HG03571 (cell line): ENCODE data around the gene ST3GAL5.

Experiments used
- ATAC-seq: cut with Tn5 transposase; IDR thresholded peaks from one replicate; pipeline ENCODE4 v1.9.1; 2021; ENCODE audit not compliant: unreplicated experiment

The ST3GAL5 gene

GRCh38 chr2:85811180-85812093 lies 77.4 kb downstream of the ST3GAL5 start:
- no peak for ATAC-seq

DNA sequence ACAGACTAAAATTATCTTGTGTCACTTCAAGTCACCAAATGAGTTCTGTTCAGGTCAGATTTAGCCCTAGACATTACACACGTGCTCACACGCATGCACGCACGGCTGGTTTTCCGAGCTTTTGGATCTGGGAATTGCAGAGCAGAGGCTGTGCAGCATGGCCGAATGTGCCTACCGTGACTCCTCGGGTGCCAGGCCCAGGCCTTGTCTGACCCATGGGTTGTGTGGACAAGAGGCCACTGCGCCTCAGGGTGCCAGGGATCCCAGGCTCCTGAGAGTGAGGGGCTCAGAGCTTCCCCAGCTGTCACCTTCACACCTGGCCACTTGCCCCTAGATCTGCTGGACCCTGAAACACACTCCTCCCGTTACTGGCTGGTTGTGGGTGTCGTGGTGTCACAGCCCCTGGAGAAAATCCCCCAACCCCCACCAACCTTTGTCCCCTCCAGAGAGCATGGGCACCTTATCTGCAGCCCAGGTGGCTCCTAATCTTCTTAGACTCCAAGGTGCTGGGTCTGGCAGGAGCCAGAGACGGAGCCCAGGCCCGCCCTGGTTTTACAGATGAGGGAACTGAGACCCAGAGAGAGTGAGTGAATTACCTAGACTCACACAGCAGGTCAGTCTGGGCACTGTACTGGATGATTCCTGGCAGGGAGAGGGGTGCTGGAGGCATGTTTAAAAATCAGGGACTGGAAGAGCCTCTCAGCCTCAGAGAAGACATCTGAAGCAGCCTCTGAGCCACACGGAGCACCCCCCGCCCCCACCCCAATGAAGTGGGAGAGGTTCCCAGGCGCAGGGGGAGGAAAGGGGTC lies 78.2 kb downstream of the ST3GAL5 start:
- no peak for ATAC-seq

- no peak for ATAC-seq
These were observed 81.0 kb downstream of the ST3GAL5 start for GRCh38 chr2:85807756-85808155.

DNA sequence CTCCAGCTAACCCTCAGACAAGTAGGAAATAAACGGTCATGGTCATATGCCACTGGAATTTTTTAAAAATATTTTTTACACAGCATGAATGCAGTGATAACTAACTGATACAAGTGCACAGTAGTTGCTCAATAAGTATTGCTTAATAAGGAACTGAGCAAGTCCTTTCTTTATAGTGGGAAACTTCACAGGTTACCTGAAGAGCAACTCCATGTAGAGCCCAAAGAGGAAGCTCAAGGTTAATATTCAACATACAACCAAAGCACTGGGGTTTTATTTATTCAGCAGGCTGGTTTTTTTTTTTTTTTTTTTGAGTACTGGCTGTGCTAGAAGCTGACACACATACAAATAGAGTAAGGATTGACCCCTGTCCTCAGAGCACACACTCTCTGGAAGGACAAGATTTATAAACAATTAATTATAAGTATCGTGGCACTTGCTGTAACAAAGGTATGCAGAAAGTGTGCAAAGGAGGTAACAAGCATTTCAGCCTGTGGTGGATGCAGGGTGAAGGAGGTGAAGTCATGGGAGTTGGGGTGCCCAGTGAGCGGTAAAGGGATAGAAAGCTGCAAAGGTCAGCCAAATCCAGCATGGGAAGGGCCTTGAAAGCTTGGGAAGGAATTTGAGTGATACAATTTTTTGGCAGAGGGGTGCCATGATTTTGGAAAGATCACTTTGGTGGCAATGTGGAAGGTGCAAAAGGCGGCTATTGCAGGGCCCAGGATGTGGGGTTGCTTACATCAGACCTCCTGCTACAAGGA lies 82.3 kb downstream of the ST3GAL5 start:
- no peak for ATAC-seq

DNA sequence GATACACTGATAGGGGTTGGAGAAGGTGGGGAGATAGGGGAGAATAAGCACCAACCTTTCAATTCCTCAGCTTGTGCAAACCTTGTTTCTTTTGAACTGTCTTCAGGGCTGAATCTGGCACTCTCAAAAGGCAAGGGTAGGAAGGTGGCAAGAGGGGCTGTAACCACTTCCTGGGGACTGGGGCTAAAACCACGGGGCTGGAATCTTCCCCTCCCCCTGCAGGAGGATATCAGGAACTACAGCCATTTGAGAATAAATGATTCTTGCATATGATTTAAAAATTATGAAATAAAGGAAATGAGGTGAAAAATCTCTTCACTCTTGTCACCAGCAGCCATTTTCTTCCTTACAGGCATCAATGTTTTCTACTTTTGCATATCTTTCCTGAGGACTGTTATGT lies 84.2 kb downstream of the ST3GAL5 start:
- no peak for ATAC-seq

- no peak for ATAC-seq
These were observed 84.9 kb downstream of the ST3GAL5 start for GRCh38 chr2:85803704-85804425.

DNA sequence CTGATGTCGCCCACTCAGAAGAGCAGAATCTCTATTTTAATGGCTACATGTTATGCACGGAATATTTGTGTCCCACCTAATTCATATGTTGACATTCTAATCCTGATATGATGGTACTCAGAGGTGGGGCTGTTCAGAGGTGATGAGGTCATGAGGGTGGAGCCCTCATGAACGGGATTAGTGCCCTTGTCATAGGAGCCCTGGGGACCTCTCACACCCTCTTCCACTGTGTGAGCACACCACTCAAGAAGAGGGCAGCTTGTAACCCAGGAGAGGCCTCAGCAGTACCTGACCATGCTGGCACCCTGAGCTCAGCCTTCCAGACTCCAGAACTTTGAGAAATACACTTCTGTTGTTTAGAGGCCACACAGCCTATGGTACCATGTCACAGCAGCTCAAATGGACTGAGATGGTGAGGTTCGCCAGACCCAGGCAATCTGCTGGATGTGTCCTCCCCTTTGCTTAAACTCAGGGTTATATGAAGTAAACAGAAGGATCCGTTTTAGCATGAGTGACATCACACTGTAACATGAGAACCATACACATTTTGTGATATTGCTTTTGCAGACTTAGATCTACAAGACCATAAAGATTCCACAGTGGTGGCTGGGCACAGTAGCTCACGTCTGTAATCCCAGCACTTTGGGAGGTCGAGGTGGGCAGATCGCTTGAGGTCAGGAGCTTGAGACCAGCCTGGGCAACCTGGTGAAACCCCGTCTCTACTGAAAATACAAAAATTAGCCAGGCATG lies 86.3 kb downstream of the ST3GAL5 start:
- ATAC-seq = no peak

DNA sequence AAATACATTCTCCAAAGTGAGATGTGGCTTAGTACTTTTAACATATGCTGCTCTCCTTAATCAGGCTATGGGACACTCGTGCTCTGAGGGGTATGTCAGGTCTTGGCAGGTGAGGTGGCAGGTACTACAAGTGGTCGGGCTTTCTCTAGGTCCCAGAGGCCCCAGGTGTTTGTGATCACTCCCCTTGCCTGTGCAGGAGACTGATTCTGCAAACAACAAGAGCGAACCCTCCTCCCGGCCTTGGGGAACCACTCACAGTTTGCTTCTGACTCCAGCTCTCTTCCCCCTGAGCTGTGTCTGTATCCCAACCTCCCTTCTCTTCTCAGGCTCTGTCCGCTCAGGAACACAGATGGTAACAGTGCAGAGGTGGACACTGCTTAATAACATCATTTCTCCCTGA lies 86.9 kb downstream of the ST3GAL5 start:
- no peak for ATAC-seq

- no peak for ATAC-seq
These were observed 88.2 kb downstream of the ST3GAL5 start for GRCh38 chr2:85800586-85800985.

DNA sequence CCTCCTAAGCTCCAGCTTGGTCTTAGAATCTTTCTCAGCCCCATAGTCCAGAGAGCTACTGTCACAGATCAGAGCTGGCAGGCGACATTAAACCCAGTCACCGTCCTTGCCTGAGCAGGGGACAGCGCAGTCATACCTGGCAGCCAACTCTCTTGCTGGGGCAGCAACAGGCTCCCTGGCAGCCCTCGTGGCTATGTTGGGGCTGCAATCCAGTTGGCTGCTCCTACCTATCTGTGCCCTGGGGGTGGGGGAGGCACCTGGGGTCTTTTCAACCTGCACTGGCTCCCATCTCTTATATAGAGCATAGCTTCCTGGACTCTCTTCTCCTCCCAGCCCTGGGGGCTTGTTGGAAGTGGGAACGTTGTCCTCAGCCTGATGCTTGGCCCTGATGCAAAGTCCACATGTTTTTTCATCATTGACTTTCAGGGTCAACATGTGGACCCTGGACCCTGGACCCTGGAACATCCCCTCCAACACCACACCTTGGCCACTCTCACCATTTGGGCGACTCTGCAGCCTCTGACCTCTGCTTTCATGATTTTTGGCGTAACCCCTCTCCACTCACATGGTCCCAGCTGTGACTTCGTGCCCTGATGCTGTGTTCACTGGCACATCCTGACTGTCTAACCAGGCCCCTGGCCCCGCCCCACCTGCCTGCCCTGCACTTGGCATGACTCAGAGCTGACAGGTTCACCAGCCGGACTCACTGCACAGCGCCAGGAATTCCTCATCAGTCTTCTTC lies 89.4 kb downstream of the ST3GAL5 start:
- no peak for ATAC-seq

DNA sequence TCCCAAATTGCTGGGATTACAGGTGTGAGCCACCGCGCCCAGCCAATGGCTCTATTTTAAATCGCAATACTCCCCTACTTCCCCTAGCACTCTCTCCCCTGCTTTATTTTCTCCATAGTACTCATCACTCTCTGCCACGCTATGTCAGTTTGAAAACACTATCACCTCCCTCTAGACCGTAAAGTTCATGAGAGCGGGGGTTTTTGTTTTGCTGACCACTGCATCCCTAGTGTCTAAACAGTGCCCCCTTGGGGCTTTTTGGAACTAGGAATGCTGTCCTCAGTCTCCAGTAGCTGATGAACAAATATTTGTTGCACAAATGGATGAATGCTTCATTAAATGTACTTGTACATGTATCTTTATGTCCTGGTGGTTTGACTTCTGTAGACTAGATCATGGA lies 90.9 kb downstream of the ST3GAL5 start:
- ATAC-seq = no peak

DNA sequence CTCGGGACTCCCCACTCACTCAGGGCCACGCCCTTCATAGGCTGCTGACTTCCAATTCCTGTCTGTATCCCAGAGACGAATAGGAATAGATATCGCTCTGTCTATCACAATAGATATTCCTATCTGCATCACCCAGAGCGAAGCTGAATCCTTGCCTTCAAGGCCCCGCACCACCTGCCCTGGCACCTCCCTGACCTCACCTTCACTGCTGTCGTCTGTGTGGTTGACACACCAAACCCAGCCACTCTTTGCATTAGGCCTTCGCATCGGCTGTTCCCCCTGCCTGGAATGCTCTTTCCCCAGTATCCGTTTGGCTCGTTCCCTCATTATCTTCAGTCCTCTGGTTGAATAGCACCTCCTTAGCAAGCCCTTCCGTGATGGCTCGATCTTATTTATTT lies 91.5 kb downstream of the ST3GAL5 start:
- ATAC-seq = no peak

GRCh38 chr2:85796341-85797262 lies 92.2 kb downstream of the ST3GAL5 start:
- ATAC-seq = no peak

DNA sequence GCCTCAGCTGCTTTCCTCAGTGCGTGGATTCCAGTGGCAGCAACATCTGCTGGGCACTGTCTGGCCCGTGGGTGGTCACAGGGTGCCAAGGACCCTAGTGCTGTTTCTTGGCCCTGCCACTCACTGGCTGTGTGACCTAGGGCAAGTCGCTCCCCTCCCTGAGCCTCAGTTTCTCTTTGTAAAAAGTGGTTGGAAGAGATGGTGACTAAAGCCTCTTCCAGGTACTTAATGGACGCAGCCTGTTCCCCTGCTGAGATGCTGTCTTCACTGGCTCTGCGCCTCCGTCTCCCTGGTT lies 92.8 kb downstream of the ST3GAL5 start:
- no peak for ATAC-seq

DNA sequence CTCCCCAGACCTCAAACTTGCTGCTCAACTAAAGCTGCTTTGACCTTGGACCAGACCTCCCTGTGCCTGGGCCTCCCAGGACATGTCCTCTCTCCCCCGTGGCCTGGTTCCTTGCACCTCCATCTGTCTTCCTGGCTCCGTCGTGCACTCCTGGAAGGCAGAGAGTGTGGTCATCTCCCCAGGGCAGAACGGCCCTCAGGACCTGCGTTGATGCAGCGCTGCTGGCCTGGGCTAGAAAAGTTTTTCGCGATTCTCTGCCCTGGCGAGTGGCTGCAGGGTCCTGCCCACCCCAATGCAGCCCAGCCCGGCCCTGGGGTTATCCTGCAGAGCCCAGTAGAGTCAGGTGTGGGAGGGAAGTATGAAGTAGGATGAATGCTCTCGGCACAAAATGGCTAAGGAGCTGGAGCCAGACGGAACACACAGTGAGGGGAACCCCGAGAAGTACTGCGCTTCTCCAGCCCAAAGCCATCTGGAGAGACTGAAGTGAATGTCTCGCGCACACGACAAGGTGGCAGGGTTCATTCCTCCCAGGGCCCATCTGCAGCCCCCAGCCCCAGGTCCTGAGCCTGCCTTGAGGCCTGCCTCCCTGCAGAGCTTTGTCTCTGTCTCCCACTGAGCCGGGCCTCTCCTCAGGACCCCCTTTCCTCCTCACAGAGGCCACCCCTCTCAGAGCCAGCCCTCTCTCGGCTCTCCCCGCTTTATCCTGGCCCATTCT lies 93.3 kb downstream of the ST3GAL5 start:
- no peak for ATAC-seq

DNA sequence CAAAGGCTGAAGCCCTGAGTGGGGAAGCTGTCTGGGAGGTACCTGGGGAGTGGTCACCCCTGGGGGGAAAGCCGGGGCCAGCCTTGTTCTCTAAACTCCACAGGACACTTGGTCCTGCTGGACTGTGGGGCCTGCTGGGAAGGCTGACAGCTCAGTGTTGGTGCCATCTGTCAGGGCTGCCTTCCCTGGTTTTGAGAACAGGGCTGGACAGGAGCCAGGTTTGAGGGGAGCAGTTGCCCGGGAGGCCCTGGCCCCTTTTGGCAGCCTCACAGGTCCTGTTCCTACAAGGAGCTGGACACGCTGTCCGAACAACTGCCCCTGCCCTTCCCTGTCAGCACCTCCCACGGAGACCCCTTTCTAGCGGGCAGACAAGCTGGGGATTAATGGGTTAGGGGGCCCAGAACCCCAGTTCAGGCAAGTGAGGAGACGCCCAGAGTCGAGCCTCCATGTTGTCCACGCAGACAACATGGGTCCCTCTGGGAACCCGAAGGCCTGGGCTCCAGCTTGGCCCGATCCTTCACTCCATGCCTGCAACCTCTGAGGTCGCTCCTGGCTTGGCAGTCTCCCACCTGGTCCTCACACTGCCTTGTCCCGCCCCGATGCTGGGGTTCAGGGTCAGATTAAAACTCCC lies 94.2 kb downstream of the ST3GAL5 start:
- ATAC-seq = no peak

DNA sequence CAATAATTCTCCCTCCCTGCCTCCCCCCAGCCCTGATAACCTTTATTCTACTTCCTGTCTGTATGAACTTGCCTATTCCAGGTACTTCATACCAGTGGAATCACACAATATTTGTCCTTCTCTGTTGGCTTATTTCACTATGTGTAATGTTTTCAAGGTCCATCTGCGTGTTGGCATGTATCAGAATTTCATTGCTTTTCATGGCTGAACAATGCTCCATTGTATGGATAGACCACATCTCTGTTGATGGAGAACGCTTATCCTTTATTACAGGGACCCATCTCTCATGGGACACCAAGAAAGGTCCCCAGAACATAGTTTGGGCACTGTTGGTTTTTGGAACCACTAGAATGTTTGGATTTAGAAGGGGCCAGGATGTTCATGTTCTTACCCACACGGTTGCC lies 94.8 kb downstream of the ST3GAL5 start:
- ATAC-seq = no peak
